H1 (cell line): ENCODE measurements around the gene WNT1. TPM values are rescaled to one million over a fixed set of nuclear protein-coding genes. Genes with fewer than 3 reads are reported as not detected.

Experiments
- CTCF ChIA-PET: fragments of 300-600 bp; sonication (Branson Sonifier 250); formaldehyde crosslinking; loops from one replicate; lab custom pipeline; 2021; ENCODE audit not compliant: partially characterized antibody; lab: Charles Lee
- POLR2A ChIA-PET: fragments of 300-600 bp; sonication (Branson Sonifier 250); formaldehyde crosslinking; loops from one replicate; lab custom pipeline; 2021; ENCODE audit warnings: inconsistent platforms; ENCODE audit not compliant: partially characterized antibody; lab: Charles Lee
- DNase-seq, 2 experiments: peaks; one replicate each; pipeline versions ENCODE4 v3.0.0 to v3.0.0-alpha.2; 2010 to 2022; ENCODE audit warnings: low spot score in 2 of 2, low read depth in 1 of 2, mixed read lengths in 1 of 2
- FAIRE-seq: peaks from 2 replicates; lab custom pipeline; 2011; peaks lifted over from hg19 to GRCh38; lab: Jason Lieb, UNC
- H2AFZ ChIP-seq: 2 replicates; pipeline ENCODE4 v1.8.1; 2012; ENCODE audit warnings: low read length, inconsistent platforms
- H2AK5ac ChIP-seq: 2 replicates; pipeline ENCODE4 v1.6.1; 2013; ENCODE audit warnings: low read depth, low read length
- H2BK120ac ChIP-seq: replicated peaks from 2 replicates; pipeline ENCODE3; 2013; ENCODE audit warnings: low read depth, low read length, inconsistent platforms
- H2BK12ac ChIP-seq: 2 replicates; pipeline ENCODE4 v1.6.1; 2013; ENCODE audit warnings: low read depth, low read length
- H2BK15ac ChIP-seq: 2 replicates; pipeline ENCODE4 v1.6.1; 2013; ENCODE audit warnings: low read length
- H2BK20ac ChIP-seq: 2 replicates; pipeline ENCODE4 v1.6.1; 2013; ENCODE audit warnings: low read length
- H2BK5ac ChIP-seq: 2 replicates; pipeline ENCODE4 v1.6.1; 2013; ENCODE audit warnings: low read depth, low read length
- H3K14ac ChIP-seq: 2 replicates; pipeline ENCODE4 v1.6.1; 2013; ENCODE audit warnings: inconsistent platforms; ENCODE audit not compliant: insufficient read length
- H3K18ac ChIP-seq: 2 replicates; pipeline ENCODE4 v1.6.1; 2013; ENCODE audit warnings: low read length; ENCODE audit errors: extremely low read depth
- H3K23ac ChIP-seq: 2 replicates; pipeline ENCODE4 v1.6.1; 2013; ENCODE audit warnings: inconsistent platforms; ENCODE audit not compliant: insufficient read length
- H3K23me2 ChIP-seq: 2 replicates; pipeline ENCODE4 v1.6.1; 2013; ENCODE audit warnings: low read depth, low read length
- H3K27ac ChIP-seq: 2 replicates; pipeline ENCODE4 v1.6.1; 2011; ENCODE audit warnings: low read depth, low read length, inconsistent platforms
- H3K27me3 ChIP-seq, 4 experiments: replicated peaks in 1 of 4; 1 replicate in 1 of 4; 2 replicates in 3 of 4; pipeline versions ENCODE4 v1.6.1 to v1.8.1; 2011 to 2013; ENCODE audit warnings: low read length in 3 of 4, mild to moderate bottlenecking in 3 of 4, inconsistent platforms in 2 of 4, mixed read lengths in 2 of 4, moderate library complexity in 1 of 4; ENCODE audit not compliant: control insufficient read depth in 3 of 4, insufficient read depth in 3 of 4; ENCODE audit errors: extremely low read depth in 1 of 4
- H3K36me3 ChIP-seq, 4 experiments: 2 replicates each; pipeline versions ENCODE4 v1.6.1 to v1.8.1; 2011 to 2013; ENCODE audit warnings: mild to moderate bottlenecking in 4 of 4, low read length in 3 of 4, moderate library complexity in 2 of 4, control low read depth in 1 of 4, inconsistent platforms in 1 of 4; ENCODE audit not compliant: insufficient read depth in 4 of 4, control insufficient read depth in 2 of 4
- H3K4ac ChIP-seq: replicated peaks from 2 replicates; pipeline ENCODE3; 2013; ENCODE audit warnings: low read length, low read depth, mixed read lengths, inconsistent platforms; ENCODE audit not compliant: insufficient read length
- H3K4me1 ChIP-seq, 4 experiments: replicated peaks in 1 of 4; 1 replicate in 1 of 4; 2 replicates in 3 of 4; pipeline versions ENCODE4 v1.6.1 to v1.8.1; 2011 to 2013; ENCODE audit warnings: low read length in 3 of 4, inconsistent platforms in 2 of 4, mixed read lengths in 1 of 4; ENCODE audit not compliant: insufficient read depth in 4 of 4, control insufficient read depth in 3 of 4
- H3K4me2 ChIP-seq, 2 experiments: 2 replicates each; pipeline versions ENCODE4 v1.6.1 to v1.8.1; 2011 to 2013; ENCODE audit warnings: low read depth in 2 of 2, low read length in 2 of 2, control low read depth in 1 of 2, inconsistent platforms in 1 of 2, mild to moderate bottlenecking in 1 of 2; ENCODE audit not compliant: insufficient read depth in 1 of 2
- H3K4me3 ChIP-seq, 4 experiments: fragments of 200-600, 300-600 bp in 1 of 4; sonication (generic), shearing (Covaris generic), sonication (Bioruptor Twin) in 1 of 4; 2 replicates each; pipeline versions ENCODE4 v1.5.1 to v1.8.1; 2011 to 2016; ENCODE audit warnings: low read length in 4 of 4, low read depth in 3 of 4, control low read depth in 2 of 4, inconsistent platforms in 2 of 4, mild to moderate bottlenecking in 2 of 4, mixed read lengths in 1 of 4, moderate library complexity in 1 of 4; ENCODE audit not compliant: insufficient read depth in 2 of 4; ENCODE audit errors: extremely low read depth in 1 of 4
- H3K56ac ChIP-seq: replicated peaks from 2 replicates; pipeline ENCODE3; 2013; ENCODE audit warnings: low read depth, mild to moderate bottlenecking, mixed read lengths, low read length, inconsistent platforms; ENCODE audit not compliant: insufficient read length
- H3K79me1 ChIP-seq: 2 replicates; pipeline ENCODE4 v1.6.1; 2013; ENCODE audit warnings: low read depth, low read length, control low read depth
- H3K79me2 ChIP-seq, 2 experiments: 2 replicates each; pipeline versions ENCODE4 v1.6.1 to v1.8.1; 2012 to 2013; ENCODE audit warnings: low read length in 2 of 2, mild to moderate bottlenecking in 2 of 2, inconsistent platforms in 1 of 2; ENCODE audit not compliant: insufficient read depth in 2 of 2, control insufficient read depth in 1 of 2
- H3K9ac ChIP-seq, 4 experiments: replicated peaks in 1 of 4; 1 replicate in 1 of 4; 2 replicates in 3 of 4; pipeline versions ENCODE4 v1.6.1 to v1.8.1; 2011 to 2013; ENCODE audit warnings: low read depth in 3 of 4, low read length in 3 of 4, control low read depth in 2 of 4, mild to moderate bottlenecking in 2 of 4, moderate library complexity in 2 of 4, inconsistent platforms in 1 of 4; ENCODE audit errors: extremely low read depth in 1 of 4
- H3K9me3 ChIP-seq, 2 experiments: 2 replicates each; pipeline versions ENCODE4 v1.6.1 to v1.8.1; 2012 to 2013; ENCODE audit warnings: mild to moderate bottlenecking in 2 of 2, moderate library complexity in 2 of 2, control low read depth in 1 of 2, inconsistent platforms in 1 of 2, low read depth in 1 of 2, low read length in 1 of 2, mixed read lengths in 1 of 2; ENCODE audit not compliant: insufficient read depth in 2 of 2
- H4K20me1 ChIP-seq, 2 experiments: replicated peaks in 1 of 2; 2 replicates each; pipeline versions ENCODE3 to v1.8.1; 2011 to 2013; ENCODE audit warnings: inconsistent platforms in 2 of 2, low read length in 2 of 2, mild to moderate bottlenecking in 1 of 2; ENCODE audit not compliant: insufficient read depth in 2 of 2, control insufficient read depth in 1 of 2
- H4K5ac ChIP-seq: 2 replicates; pipeline ENCODE4 v1.6.1; 2013; ENCODE audit warnings: low read length, low read depth, mixed read lengths, inconsistent platforms; ENCODE audit not compliant: insufficient read length
- H4K8ac ChIP-seq: 2 replicates; pipeline ENCODE4 v1.8.0; 2013; ENCODE audit warnings: mild to moderate bottlenecking, moderate library complexity, low read length, inconsistent platforms; ENCODE audit not compliant: insufficient read depth; ENCODE audit errors: extremely low read depth
- H4K91ac ChIP-seq: replicated peaks from 2 replicates; pipeline ENCODE3; 2013; ENCODE audit warnings: low read length, mixed read lengths, inconsistent platforms; ENCODE audit not compliant: insufficient read length
- BACH1 ChIP-seq: IDR thresholded peaks from 2 replicates; pipeline ENCODE4 v1.6.1; 2012; ENCODE audit warnings: low read length, improper control_type of control experiment
- CTCF ChIP-seq, 3 experiments: IDR thresholded peaks; 1 replicate in 2 of 3; 2 replicates in 1 of 3; pipeline versions ENCODE4 v1.5.1 to v1.6.1; 2011; ENCODE audit warnings: low read length in 3 of 3, mild to moderate bottlenecking in 3 of 3, inconsistent platforms in 2 of 3, low read depth in 1 of 3, moderate library complexity in 1 of 3; ENCODE audit not compliant: insufficient read depth in 1 of 3; ENCODE audit errors: control extremely low read depth in 1 of 3
- HDAC6 ChIP-seq: IDR thresholded peaks from one replicate; pipeline ENCODE4 v1.7.1; 2012; ENCODE audit warnings: low read depth, mild to moderate bottlenecking, inconsistent platforms, low read length, moderate library complexity
- MAFK ChIP-seq: IDR thresholded peaks from 2 replicates; pipeline ENCODE4 v1.6.1; 2012; ENCODE audit warnings: low read depth, mild to moderate bottlenecking, improper control_type of control experiment, low read length
- MAX ChIP-seq: IDR thresholded peaks from 2 replicates; pipeline ENCODE4 v1.6.1; 2012; ENCODE audit warnings: inconsistent platforms
- RBBP5 ChIP-seq: IDR thresholded peaks from 2 replicates; pipeline ENCODE4 v1.7.1; 2012; ENCODE audit warnings: low read depth, mild to moderate bottlenecking, inconsistent platforms, low read length, moderate library complexity, borderline replicate concordance
- SP2 ChIP-seq: IDR thresholded peaks from 2 replicates; pipeline ENCODE4 v1.6.1; 2012; ENCODE audit warnings: mild to moderate bottlenecking, low read length, inconsistent platforms
- WGBS, 2 experiments: shearing (Covaris generic) in 1 of 2; methylation state at CpG; one replicate each; pipeline versions ENCODE4 v1.1.6 to v1.1.7; 2013 to 2015; ENCODE audit warnings: low lambda C conversion rate in 2 of 2, mixed read lengths in 2 of 2, inconsistent platforms in 1 of 2, low coverage in 1 of 2, missing lambda C conversion rate in 1 of 2; ENCODE audit not compliant: insufficient replicate concordance in 2 of 2, insufficient coverage in 1 of 2, insufficient read length in 1 of 2; ENCODE audit errors: extremely low coverage in 1 of 2, missing lambda C conversion rate in 1 of 2; 5-methylcytosine and 5-hydroxymethylcytosine counted together
- polyA plus RNA-seq, 7 experiments: library from polyadenylated mRNA; depleted of rRNA in 3 of 7; stranded (reverse) in 5 of 7; unstranded in 2 of 7; fragments of >200 nt in 5 of 7; fragments of 200-250 nt in 2 of 7; gene quantifications; 1 replicate in 5 of 7; 2 replicates in 1 of 7; 4 replicates in 1 of 7; pipeline versions ENCODE4 v1.2.1 to v1.2.3, GENCODE V29; 2011 to 2013; ENCODE audit warnings: missing spikeins in 2 of 7, mixed read lengths in 2 of 7
- total RNA-seq: library from RNA; stranded (reverse); fragmentation: NEBNext Ultra II Directional; extraction: Animal tissue kit (Norgen Biotek cat#: 25700); gene quantifications from 2 replicates; pipeline ENCODE4 v1.2.1, GENCODE V29; 2021

Gene WNT1
- total and polyA plus RNA-seq, 2 of the 8 experiments (the other 6 are each of a cell fraction or from before 2014, with no cell fraction given), result not detected

- H3K14ac ChIP-seq, result no peak overlapping the region
- no peaks in the 10 kb centered on the region; a peak in 1 of 8 replicates for H3K36me3 ChIP-seq
- POLR2A ChIA-PET, result interaction anchor here (0.9 to 6.9 kb wide), 12 partner anchors 9 to 155 kb away, joined by 3 to 65 read pairs (median 6); partner anchors contain the start of genes ARF3, DDN, RND1 and WNT1
- H4K5ac ChIP-seq, result no peak overlapping the region
- H2BK5ac ChIP-seq, result peak overlapping the region; percentile 55; the same call in 1 of the 2 replicates
- H2AFZ ChIP-seq, result peak overlapping the region; percentile 68; the same call in 1 of the 2 replicates
- peaks cover 48 to 81% (median 79%) of the 10 kb centered on the region in 4 experiments for H3K27me3 ChIP-seq
- H3K79me1 ChIP-seq, result no peaks in the 10 kb centered on the region
- peaks cover 28 to 49% (median 42%) of the 10 kb centered on the region in 4 experiments for H3K4me1 ChIP-seq
- no peak overlapping the region for H4K8ac ChIP-seq
- peak in 1 of 2 experiments; percentile 69 for DNase-seq
- 0 out of 2 replicates have a peak overlapping the region, but pooled peaks have one; percentile 90 for H2BK20ac ChIP-seq
- H4K20me1 ChIP-seq, result peaks cover 0 to 10% of the 10 kb centered on the region in 2 experiments
- peak overlapping the region; percentile 99; the same call in 1 of the 2 replicates for H2BK15ac ChIP-seq
- H3K4me3 ChIP-seq, result peak overlapping the region; percentile 11 to 56 (median 32); a peak in 7 of 8 replicates
- H3K23ac ChIP-seq, result no peak overlapping the region
- no peaks in the 10 kb centered on the region for H3K9me3 ChIP-seq
- no peaks in the 10 kb centered on the region for H3K79me2 ChIP-seq
- H3K56ac ChIP-seq, result no peak overlapping the region
- H2BK120ac ChIP-seq, result peak overlapping the region; percentile 54
- CTCF ChIA-PET, result interaction anchor here (0.7 to 40.8 kb wide), 11 partner anchors 11 to 369 kb away, joined by 3 to 1336 read pairs (median 4); partner anchors contain the start of genes ARF3, DDN and WNT1
- H2BK12ac ChIP-seq, result peak overlapping the region; percentile 68; the same call in 1 of the 2 replicates
- H4K91ac ChIP-seq, result no peak overlapping the region
- H3K9ac ChIP-seq, result no peak overlapping the region
- peak overlapping the region; percentile 71; the same call in 1 of the 2 replicates for H3K18ac ChIP-seq
- WGBS, 2 experiments, result 4% methylated on average over 61 of the region's 77 CpGs; no CpG with 5 or more reads in 1 of the 2 experiments
- peaks cover 6% of the 10 kb centered on the region; the same call in 1 of the 2 replicates for H3K23me2 ChIP-seq
- peak overlapping the region; percentile 87 to 96 for H3K4me2 ChIP-seq
- no peak overlapping the region for H3K4ac ChIP-seq
- no peak overlapping the region for H2AK5ac ChIP-seq
- no peak overlapping the region for H3K27ac ChIP-seq
- no peak for FAIRE-seq
- TF ChIP-seq CTCF (IDR thresholded peaks at IDR 0.05; ENCODE audit: control extremely low read depth in 1 of 3, insufficient read depth in 1 of 3, low read depth in 1 of 3, low read length in 3 of 3) (peak in 1 of 3 experiments; percentile 8; a peak in 1 of 4 replicates), MAX (peak; percentile 62; the same call in 1 of the 2 replicates), MAFK (no peak), BACH1 (peak; percentile 24; the same call in 1 of the 2 replicates), SP2 (no peak), RBBP5 (0 out of 2 replicates have a peak, but pooled peaks have one; percentile 35), HDAC6 (no peak)
These were observed 8.1 kb upstream of the WNT1 start for GRCh38 chr12:48969833-48970701.
